HK-2 (cell line): ENCODE data around the gene NDE1.

Experiments used
- DNase-seq: peaks from one replicate; pipeline ENCODE4 v3.0.0-alpha.2; 2018; ENCODE audit not compliant: unreplicated experiment

Gene NDE1

DNA sequence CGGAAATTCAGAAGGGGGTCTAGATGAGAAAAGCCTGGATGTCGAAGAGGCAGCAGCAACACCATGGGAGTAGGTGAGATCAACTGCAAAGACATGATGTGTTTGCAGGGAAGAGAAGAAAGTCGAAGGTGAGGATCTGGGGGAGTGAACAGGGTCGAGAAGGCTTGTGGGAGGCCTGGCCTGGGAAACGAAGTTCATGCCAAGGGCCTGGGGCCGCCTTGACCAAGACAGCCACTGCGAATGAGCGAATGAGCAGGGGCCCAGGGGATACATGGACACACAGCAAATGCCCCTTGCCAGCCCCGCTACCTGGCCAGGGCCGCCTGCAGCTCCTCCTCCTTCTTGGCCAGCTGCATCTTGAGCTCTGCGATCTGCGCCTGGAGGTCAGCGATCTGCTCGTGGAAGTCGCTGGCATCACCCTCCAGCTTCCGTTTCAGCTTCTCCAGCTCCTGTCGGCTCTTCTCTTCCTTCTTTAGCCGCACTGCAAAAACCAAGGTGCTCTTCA, 87.1 kb downstream of the NDE1 start:
- DNase-seq: no peak

DNA sequence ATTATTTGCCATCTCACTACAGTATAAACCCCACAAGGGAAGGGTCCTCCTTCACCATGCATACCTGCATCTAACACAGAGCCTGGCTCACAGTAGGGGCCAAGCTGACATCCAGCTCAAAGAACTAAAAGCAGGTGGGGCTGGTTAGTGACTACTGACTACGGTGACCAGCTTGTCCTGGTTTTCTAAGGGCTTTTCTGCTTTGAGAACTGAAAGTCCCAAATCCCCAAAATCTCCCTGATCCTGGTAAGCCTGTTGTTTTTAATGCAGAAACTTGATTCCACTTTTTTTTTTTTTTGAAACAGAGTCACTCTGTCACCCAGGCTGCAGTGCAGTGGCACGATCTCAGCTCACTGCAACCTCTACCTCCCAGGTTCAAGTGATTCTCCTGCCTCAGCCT, 89.4 kb downstream of the NDE1 start:
- DNase-seq: no peak

DNA sequence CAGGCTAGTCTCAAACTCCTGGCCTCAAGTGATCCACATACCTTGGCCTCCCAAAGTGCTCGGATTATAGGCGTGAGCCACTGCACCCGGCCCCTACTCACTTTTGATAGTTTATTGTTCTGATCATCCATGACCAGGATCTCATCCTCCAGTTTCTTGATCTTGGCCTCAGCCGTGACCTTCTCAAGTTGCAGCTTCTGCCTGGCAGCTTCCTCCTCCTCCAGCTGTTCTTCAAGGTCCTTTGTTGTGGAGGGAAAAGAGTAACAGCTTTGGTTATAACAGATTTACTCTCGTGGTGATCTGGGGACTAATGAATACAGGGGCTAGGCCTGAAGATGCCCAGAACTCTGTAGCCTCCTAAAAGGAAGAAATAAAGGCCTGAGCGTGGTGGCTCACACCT, 89.9 kb downstream of the NDE1 start:
- DNase-seq: no peak

DNA sequence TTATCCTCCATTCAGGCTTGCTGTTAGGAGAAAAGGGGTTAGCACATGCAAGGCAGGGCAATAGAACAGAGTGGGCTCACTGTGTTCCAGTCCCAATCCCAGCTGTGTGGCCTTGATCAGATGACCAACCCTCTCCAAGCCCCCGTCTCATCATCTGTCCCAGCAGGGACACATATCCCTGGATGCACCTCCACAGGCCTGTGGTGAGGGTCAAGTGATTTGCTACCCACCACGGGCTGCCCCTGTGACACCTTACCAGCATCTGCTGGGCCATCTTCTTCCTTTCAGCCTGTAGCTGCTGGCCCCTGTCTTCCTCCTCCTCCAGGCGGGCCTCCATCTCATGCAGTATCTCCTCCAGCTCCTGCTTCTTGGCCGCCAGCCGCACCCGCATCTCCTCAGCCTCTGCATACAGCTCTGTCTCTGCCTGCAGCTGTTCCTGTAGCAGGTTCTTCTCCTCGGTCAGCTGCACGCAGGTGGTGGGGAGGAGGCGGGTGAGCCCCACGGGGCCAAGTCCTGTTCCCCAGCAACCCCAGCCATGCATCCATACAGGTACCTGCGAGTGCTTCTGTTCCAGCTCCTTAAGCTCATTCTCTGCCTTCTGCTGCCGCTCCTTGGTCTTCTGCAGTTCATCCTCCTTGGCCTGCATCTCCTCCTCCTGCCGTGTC, 91.3 kb downstream of the NDE1 start:
- DNase-seq: no peak

DNA sequence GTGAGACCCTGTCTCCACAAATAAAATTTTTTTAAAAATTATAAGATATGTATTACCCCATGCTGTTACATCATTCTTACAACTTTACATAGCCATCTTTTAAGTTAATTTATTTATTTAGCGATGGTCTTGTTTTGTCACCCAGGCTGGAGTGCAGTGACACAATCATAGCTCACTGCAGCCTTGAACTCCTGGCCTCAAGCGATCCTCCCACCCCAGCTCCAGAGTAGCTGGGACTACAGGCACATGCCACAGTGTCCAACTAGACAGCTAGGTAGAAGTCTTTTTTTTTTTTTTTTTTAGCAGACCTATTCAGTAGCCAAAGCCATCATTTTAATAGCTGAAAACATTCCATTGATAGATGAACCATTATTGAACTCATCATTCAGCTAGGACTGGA, 92.7 kb downstream of the NDE1 start:
- DNase-seq: no peak

DNA sequence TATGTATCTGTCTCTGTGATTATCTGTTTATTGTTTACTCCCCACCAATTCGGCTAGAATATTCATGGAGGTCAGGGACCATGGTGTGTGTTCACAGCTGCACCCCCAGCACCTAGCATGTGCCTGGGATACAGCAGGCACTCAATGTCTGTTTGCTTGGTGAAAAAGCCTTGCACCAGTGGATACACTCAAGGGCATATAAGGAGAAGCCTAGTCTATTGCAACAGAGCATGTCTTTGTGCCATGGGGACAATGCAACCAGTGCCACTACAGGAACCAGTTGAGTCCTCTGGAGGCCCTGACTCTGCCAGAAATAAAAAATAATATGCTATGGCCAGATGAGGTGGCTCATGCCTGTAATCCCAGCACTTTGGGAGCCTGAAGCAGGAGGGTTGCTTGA, 93.6 kb downstream of the NDE1 start:
- no peak for DNase-seq

DNA sequence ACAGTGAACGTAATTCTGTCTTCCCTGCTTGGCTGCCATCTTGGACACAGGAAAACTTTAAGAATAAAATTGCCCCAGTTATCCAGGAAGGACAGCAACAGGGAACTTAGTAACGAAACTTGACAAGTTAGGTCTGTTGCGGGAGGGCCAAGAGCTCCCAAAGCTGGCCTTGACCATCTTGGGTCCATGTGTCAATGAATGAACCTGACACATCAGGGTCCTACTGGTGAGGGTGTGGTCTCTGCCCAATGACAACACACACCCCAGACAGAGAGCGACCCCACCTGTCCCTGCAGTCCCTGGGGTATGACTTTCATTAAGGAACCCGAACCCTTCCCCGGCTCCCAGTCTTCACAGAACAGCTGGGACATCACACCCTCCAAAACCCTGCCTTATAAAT, 96.3 kb downstream of the NDE1 start:
- DNase-seq: no peak

DNA sequence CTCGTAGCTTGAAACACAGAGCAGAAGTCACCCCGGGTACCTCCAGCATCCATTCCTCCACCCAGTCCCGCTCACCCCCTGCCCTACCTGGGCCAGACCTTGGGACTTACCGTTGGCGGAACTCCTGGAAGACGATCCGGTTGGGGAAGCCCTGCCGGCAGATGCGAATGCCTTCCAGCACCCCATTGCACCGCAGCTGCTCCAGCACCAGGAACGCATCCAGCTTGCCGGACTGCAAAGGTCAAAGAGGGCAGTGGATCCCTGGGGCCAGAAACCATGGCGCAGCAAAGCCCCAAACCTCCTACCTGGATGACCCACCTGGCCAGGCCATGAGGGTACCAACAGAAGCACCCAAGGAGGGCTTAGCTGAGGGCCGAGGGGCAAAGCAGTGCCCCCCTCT, 97.9 kb downstream of the NDE1 start:
- DNase-seq: no peak

DNA sequence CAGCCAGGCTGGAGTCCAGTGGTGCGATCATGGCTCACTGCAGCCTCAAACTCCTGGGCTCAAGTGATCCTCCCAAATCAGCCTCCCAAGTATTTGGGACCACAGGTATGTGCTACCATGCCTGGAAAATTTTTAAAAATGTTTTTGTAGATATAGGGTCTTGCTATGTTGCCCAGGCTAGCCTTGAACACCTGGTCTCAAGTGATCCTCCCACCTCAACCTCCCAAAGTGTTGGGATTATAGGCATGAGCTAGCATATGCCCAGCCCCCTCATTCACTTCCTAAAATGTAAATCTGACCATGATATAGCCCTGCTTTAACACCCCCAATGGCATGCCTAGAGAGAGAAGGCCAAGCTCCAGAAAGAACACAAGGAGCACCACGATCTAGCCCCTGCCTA, 98.6 kb downstream of the NDE1 start:
- DNase-seq: no peak

DNA sequence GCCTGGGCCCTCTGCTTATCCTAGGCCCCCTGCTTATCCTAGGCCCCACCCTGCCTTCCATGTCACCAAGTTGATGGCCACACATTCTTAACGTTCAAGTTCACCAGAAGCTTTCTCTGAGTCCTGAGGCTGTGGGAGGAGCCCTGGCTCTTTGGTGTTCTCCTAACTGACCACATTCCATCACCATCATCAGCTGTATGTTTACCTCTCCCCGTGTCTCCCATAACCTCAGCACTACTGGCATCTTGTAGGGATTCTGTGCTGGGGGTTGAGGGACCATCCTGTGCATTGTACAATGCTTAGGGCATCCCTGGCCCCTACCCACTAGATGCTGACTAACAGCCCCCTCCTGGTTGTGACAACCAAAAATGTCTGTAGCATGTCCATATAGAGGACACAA, 99.3 kb downstream of the NDE1 start:
- no peak for DNase-seq

DNA sequence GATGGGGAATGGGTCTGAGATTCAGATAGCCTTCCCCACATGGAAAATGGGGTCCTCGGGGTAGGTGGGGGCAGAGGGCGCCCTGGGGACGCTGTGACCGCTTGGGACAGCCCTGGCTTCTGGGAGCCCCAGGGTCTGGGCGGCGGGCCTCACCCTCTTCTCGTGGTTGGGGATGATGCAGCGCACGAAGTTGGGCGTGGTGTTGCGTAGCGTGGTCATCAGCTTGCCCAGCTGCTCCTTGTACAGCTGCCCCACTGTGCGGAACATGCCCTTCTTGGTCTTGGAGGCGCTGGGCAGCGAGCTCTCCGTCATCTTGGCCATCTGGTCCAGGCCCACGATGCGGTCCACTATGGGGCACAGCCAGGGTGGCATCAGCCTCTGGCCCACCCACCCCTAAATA, 99.9 kb downstream of the NDE1 start:
- no peak for DNase-seq

DNA sequence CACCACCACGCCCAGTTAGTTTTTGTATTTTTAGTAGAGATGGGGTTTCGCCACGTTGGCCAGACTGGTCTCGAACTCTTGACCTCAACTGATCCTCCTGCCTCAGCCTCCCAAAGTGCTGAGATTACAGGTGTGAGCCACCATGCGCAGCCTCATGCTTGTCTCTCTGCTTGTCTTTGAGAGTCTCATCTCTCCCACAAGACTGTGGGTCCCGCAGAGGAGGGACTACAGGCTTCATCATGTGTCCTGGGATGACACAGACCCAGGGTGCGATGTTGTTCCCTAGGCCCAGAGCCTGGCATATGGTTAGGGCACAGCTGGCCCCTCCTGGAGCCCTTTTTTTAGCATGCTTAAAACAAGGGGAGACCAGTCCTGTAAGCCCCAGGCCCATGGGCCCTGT, 101.9 kb downstream of the NDE1 start:
- DNase-seq: no peak

DNA sequence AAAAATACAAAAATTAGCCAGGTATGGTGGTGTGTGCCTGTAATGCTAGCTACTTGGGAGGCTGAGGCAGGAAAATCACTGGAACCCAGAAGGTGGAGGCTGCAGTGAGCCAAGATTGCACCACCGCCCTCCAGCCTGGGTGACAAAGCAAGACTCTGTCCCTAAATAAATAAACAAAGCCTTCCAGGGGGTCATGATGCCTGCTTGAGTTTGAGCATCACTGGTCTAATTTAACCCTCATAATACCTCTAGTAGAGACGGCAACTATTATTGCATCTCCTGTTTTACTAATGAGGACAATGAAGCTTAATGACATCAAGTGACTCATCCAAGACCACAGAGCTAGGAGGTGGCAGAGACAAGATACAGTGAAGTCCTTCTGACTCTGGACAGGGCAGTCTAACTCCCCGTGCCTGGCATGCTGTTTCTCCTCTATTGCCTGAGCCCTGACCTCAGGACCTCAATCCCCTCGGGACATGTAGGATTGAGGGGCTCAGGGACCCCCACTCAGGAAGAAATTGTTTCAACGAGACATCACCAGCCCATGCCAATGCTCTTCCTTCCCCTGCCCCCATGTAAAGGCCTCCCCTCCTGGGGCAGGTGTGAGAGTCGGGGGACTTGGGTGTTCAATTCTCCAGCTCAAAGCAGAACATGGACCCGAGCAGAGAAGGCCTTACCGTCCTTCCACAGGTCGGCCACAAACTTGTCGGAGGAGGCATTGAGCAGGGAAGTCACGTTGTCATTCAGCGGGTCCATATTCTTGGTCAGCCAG, 102.9 kb downstream of the NDE1 start:
- DNase-seq: no peak

DNA sequence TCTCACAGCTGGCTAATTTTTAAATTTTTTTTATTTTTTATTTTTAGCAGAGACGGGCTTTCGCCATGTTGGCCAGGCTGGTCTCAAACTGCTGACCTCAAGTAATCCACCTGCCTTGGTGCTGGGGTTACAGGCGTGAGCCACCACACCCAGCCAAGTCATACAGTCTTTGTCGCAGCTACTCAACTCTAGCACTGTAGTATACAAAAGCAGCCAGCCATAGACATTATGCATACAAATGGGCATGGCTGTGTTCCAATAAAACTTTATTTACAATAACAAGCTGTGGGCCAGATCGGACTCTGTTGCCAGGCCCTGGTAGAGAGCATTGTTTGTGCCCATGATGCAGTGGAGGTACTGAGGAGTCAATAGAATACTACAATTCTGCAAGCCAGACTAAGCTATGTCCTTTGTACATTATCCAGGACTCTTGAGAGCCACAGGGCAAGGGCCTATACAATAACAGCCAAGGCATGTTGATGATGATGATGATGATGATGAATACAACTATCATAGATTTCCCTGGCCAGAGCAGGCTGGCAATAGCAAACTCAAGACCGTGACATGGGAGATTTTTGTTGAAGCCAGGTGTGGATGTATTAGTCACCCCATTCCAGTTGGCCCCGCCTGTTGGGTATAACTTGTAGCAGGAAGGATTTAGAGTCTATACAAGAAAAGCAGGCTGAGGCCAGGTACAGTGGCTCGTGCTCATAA, 104.9 kb downstream of the NDE1 start:
- no peak for DNase-seq

DNA sequence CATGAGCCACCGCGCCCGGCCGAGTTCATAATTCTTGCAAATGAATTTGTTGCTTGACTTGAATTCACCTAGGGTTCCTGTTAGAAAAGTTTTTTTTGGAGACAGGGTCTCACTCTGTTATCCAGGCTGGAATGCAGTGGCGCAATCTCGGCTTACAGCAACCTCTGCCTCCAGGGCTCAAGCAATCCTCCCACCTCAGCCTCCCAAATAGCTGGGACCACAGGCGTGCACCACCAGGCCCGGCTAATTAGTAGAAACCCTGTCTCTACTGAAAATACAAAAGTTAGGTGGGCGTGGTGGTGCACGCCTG, 107.0 kb downstream of the NDE1 start:
- DNase-seq: no peak

DNA sequence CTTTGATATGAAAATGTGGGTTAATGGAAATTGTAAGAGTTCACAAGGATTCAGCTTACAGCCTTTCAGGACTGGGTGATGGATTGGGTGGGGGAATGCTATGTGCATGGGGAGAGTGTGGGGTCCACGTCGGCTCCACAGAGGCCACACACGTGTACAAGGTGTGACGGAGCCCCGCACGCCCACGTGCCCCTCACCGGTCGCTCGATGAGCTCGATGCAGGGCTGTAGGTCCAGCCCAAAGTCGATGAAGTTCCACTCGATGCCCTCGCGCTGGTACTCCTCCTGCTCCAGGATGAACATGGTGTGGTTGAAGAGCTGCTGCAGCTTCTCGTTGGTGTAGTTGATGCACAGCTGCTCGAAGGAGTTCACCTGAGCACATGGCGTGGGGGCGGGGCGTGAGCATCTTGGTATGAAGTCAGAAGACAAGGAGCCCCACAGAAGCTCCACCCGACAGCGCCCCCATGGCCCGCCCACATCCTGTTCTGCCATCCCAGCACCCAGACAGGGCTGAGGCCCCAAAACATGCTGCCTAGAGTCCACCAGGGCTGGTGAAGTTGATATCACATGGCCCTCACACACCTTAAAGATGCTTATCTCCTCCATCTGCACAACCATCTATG, 107.7 kb downstream of the NDE1 start:
- DNase-seq: no peak

DNA sequence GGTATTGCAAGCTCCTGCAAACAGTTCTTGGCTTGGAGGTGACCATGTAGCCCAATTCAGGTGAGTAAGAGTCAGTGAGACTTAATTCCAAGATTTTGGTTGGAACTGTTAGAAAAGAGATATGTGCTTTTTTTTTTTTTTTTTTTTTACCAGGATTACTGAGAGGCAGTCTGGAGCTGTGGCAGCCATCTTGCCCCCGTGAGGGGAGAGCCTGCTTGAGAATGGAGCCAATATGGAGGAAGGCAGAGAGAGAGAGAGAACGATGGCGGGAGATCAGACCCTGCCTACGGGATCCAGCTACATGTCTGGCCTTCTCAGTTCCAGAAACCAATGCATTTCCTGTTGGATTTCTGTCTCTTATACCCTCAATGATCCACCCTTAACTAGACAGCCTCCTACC, 109.0 kb downstream of the NDE1 start:
- no peak for DNase-seq

DNA sequence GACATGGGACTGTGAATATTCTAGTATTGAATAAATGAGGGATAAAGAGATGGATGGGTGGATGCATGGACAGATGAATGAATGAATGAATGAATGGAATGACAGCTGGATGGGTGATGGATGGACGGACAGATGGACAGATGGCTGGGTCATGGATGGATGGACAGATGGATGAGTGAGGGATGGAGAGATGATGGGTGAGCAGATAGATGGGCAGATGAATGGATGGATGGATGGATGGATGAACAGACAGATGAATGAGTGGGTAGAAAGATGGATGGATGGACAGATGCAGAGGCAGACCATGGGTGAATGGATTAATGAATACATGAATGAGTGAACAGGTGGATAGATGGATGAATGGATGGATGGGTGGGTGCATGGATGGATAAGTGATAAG, 110.1 kb downstream of the NDE1 start:
- DNase-seq: no peak

DNA sequence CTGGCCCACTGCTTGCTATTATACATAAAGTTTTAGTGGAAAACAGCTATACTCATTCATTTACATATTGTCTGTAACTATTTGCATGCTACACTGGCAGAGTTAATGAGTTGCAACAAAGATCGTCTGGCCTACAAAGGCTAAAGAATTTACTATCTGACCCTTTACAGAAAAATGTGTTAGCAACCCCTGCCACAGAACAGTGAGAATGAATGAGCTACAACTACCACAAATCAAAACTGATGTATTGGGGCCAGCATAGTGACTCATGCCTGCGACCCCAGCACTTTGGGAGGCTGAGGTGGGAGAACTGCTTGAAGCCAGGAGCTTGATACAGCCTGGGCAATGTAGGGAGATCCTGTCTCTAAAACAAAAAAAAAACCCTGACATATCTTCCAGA, 114.1 kb downstream of the NDE1 start:
- DNase-seq: no peak

DNA sequence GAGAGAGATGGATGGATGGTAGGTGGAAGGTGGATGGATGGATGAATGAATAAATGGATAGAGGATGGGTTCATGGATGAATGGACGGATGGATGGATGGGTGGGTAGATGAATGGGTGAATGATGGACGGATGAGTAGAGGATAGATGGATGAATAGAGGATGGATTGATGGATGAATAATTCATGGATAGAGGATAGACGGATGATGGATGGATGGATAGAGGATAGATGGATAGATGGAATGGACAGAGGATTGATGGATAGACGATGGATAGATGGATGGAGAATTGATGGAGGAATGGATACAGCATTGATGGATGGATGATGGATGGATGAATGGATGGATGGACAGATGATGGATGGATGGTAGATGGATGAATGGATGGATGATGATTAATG, 115.1 kb downstream of the NDE1 start:
- DNase-seq: no peak

DNA sequence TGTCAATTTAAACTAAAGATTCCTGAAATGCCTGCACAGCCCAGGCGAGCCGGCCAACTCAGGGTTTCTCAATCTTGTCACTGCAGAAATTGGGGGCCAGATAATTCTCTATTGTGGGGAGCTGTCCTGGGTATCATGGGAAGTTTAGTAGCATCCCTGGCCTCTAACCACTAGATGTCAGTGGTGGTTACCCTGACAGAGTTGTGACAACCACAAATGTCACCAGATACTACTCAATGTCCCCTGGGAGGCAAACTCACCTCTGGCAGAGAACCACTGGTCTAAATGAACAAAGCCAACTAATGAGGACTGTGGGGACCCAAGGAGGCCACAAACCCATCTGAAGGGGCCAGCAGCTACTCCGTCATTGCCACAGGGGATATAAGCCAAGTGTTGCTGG, 115.8 kb downstream of the NDE1 start:
- no peak for DNase-seq

DNA sequence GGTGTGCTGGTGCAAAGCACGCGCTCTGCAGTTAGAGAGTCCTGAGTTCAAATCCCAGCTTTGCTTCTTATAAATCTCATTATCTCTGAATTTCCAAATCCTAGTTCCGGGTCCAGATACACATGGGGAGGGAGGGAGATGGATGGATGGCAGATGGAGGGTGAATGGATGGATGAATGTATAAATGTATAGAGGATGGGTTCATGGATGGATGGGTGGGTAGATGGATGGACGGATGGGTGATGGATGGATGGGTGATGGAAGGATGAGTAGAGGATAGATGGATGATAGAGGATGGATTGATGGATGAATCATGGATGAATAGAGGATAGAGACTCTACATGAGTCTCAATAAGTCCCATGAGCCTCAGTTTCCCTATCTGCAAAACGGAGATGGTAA, 116.9 kb downstream of the NDE1 start:
- DNase-seq: no peak

DNA sequence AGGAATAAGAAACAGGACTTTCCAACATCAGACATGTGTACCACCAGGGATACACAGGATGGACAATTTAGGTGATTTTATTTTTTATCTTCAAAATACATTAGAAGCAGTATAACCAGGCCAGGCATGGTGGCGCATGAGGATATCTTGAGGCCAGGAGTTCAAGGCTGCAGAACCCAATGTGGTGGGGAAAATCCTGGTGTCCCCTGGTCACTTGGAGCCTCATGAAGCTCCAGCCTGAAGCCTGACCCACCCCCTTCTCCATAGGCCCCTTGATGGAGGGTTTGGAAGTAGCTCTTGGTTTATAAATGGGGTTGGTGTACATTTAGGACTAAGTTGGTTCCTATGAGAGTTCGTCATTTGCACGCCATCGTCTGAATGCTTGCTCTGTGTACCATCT, 118.2 kb downstream of the NDE1 start:
- DNase-seq: no peak
